WTC11 (cell line): Measurements from ENCODE around the gene SYCP2. TPM values are rescaled to one million over a fixed set of nuclear protein-coding genes. Genes with fewer than 3 reads are reported as not detected.

ENCODE experiments used
- ATAC-seq: fragments of 200-7000 bp; cut with Tn5 transposase; 2 replicates; pipeline ENCODE4 v1.10.0; 2021; ENCODE audit warnings: mild to moderate bottlenecking, moderate library complexity
- CTCF ChIA-PET: fragments of 300-600 bp; sonication (Branson Sonifier 250); formaldehyde crosslinking; loops from one replicate; lab custom pipeline; 2021; ENCODE audit warnings: antibody characterized with exemption; lab: Charles Lee
- POLR2A ChIA-PET: fragments of 350-600 bp; sonication (Branson Sonifier 250); formaldehyde crosslinking; loops from one replicate; lab custom pipeline; 2021; ENCODE audit warnings: antibody characterized with exemption; lab: Charles Lee
- DNase-seq: peaks from one replicate; pipeline ENCODE4 v3.0.0; 2021; ENCODE audit warnings: low spot score
- H3K27ac Mint-ChIP-seq: 2 replicates; pipeline ENCODE4 v1.8.0; 2021; ENCODE audit warnings: mixed read lengths
- H3K27me3 Mint-ChIP-seq: 2 replicates; pipeline ENCODE4 v1.8.0; 2021; ENCODE audit warnings: low read depth, mild to moderate bottlenecking, moderate library complexity, mixed read lengths
- H3K36me3 Mint-ChIP-seq: 2 replicates; pipeline ENCODE4 v1.8.0; 2021; ENCODE audit warnings: mixed read lengths
- H3K4me1 Mint-ChIP-seq: 2 replicates; pipeline ENCODE4 v1.8.0; 2022; ENCODE audit warnings: mixed read lengths
- H3K4me3 Mint-ChIP-seq: 2 replicates; pipeline ENCODE4 v1.8.0; 2021; ENCODE audit warnings: mild to moderate bottlenecking, moderate library complexity, mixed read lengths
- H3K9me3 Mint-ChIP-seq: 2 replicates; pipeline ENCODE4 v1.8.0; 2021; ENCODE audit warnings: mixed read lengths
- ATF2 ChIP-seq: sonication (generic); formaldehyde crosslinking; IDR thresholded peaks from 2 replicates; pipeline ENCODE4 v1.8.1; 2022; ENCODE audit warnings: low read depth, missing genetic modification reagents, borderline replicate concordance
- ATF6 ChIP-seq: sonication (generic); formaldehyde crosslinking; IDR thresholded peaks from 2 replicates; pipeline ENCODE4 v1.8.1; 2023; ENCODE audit warnings: mild to moderate bottlenecking, missing genetic modification reagents
- CREM ChIP-seq: sonication (generic); formaldehyde crosslinking; IDR thresholded peaks from 2 replicates; pipeline ENCODE4 v1.8.1; 2022; ENCODE audit warnings: mild to moderate bottlenecking, missing genetic modification reagents, moderate library complexity
- E2F4 ChIP-seq: sonication (generic); formaldehyde crosslinking; IDR thresholded peaks from 2 replicates; pipeline ENCODE4 v1.8.1; 2022; ENCODE audit warnings: low read depth, mild to moderate bottlenecking, moderate library complexity, missing genetic modification reagents, borderline replicate concordance
- ETV6 ChIP-seq: sonication (generic); formaldehyde crosslinking; IDR thresholded peaks from 2 replicates; pipeline ENCODE4 v1.8.1; 2022; ENCODE audit warnings: mild to moderate bottlenecking, missing genetic modification reagents
- GABPB1 ChIP-seq: sonication (generic); formaldehyde crosslinking; IDR thresholded peaks from 2 replicates; pipeline ENCODE4 v1.8.1; 2023; ENCODE audit warnings: mild to moderate bottlenecking, missing genetic modification reagents
- MAX ChIP-seq: sonication (generic); formaldehyde crosslinking; IDR thresholded peaks from 2 replicates; pipeline ENCODE4 v1.8.0; 2022; ENCODE audit warnings: mild to moderate bottlenecking, missing genetic modification reagents
- OVOL2 ChIP-seq: fragments of 250-450 bp; sonication (Bioruptor Pico); IDR thresholded peaks from 2 replicates; pipeline ENCODE4 v1.9.0; 2021; ENCODE audit warnings: mild to moderate bottlenecking, borderline replicate concordance
- SP1 ChIP-seq: sonication (generic); formaldehyde crosslinking; conservative IDR thresholded peaks from 2 replicates; pipeline ENCODE4 v1.8.1; 2022; ENCODE audit warnings: missing genetic modification reagents
- ZNF219 ChIP-seq: sonication (generic); formaldehyde crosslinking; IDR thresholded peaks from 2 replicates; pipeline ENCODE4 v1.8.0; 2023; ENCODE audit warnings: missing genetic modification reagents, mild to moderate bottlenecking, borderline replicate concordance
- ZNF423 ChIP-seq: fragments of 250-450 bp; sonication (Bioruptor Pico); IDR thresholded peaks from 2 replicates; pipeline ENCODE4 v2.1.2; 2022; ENCODE audit warnings: mild to moderate bottlenecking, moderate library complexity
- total RNA-seq: library from RNA; stranded (reverse); gene quantifications from 3 replicates; pipeline ENCODE4 v1.2.3, GENCODE V29; 2021
- TF ChIP-seq, protein P1 (sequence below): sonication (generic); formaldehyde crosslinking; IDR thresholded peaks from 2 replicates; pipeline ENCODE4 v1.8.1; 2023; ENCODE audit warnings: mild to moderate bottlenecking, missing genetic modification reagents, moderate library complexity
- TF ChIP-seq, protein P2 (sequence below): fragments of 250-450 bp; sonication (Bioruptor Pico); IDR thresholded peaks from 2 replicates; pipeline ENCODE4 v2.1.2; 2022; ENCODE audit warnings: mild to moderate bottlenecking, moderate library complexity

The SYCP2 gene
- total RNA-seq, 1 experiment from 2014 or later = 0.31 TPM

DNA sequence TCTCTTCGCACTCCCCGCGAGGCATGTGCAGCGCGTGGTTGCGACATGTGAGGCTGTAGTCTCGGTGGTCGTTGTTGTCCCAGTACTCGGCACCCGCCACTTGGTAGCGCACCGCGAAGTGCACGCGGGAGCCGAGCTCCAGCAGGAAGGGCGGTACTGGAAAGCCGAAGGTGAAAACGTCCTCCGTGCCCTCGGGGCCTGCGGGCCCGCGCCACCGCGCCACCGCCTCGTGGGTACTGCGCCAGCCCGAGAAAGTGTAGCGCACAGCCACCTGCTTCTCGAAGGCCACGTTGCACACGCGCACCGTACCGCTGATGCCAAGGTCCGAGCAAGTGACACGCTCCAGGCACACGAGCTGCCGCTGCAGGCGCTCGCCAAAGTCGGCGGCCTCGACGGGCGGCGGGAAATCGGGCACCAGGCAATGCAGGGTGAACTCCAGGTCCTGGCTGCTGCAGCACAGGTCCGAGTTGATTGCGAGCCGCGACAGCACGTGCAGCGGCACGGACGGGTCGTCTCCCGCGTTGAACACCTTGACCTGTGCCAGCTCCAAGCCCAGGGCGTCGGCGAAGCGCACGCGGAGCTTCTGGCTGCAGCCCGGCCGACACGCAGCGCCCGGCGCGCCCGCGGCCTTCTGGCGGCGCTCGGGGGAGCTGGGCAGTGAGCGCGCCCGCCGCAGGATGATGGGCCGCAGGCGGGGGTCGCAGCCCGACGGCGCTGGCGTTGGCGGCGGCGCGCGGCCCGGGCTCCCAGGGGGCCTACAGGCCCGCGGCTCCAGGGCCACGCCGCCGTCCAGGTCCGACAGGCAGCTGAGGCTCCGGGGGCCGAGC is 5.8 kb upstream of the SYCP2 start (continued):
- TF ChIP-seq ATF6 (0 out of 2 replicates have a peak, but pooled peaks have one; percentile 29), OVOL2 (CRISPR knock-in tag) (no peak), MAX (CRISPR knock-in tag) (peak; percentile 98), SP1 (CRISPR knock-in tag) (no peak), E2F4 (peak; percentile 71), ETV6 (CRISPR knock-in tag) (peak; percentile 89), CREM (CRISPR knock-in tag) (peak; percentile 49; the same call in 1 of the 2 replicates)
- TF ChIP-seq, all 79 proteins: peak for 39

GRCh38 chr20:59938696-59939051 is 5.2 kb upstream of the SYCP2 start:
- H3K27me3 Mint-ChIP-seq = peaks cover 50% of the 10 kb centered on the region
- no peak for ATAC-seq
- CTCF ChIA-PET = interaction anchor here (1.7 kb wide), 2 partner anchors 119 to 155 kb away, joined by 4 to 5 read pairs; no protein-coding TSS in a partner anchor
- TF ChIP-seq ZNF219 (CRISPR knock-in tag) (no peak), ZNF423 (CRISPR knock-in tag) (no peak), GABPB1 (CRISPR knock-in tag) (no peak)
- TF ChIP-seq, all 79 proteins: peak for 0
- DNase-seq = no peak
- no peak overlapping the region for H3K27ac Mint-ChIP-seq
- peaks cover 8% of the 10 kb centered on the region for H3K36me3 Mint-ChIP-seq
- POLR2A ChIA-PET = no interaction called here
- peaks cover 7% of the 10 kb centered on the region for H3K4me1 Mint-ChIP-seq
- H3K4me3 Mint-ChIP-seq = peak overlapping the region; percentile 54
- H3K9me3 Mint-ChIP-seq = peaks cover 7% of the 10 kb centered on the region

GRCh38 chr20:59938221-59938620 is 4.8 kb upstream of the SYCP2 start:
- H3K36me3 Mint-ChIP-seq = peaks cover 8% of the 10 kb centered on the region
- no peak overlapping the region for H3K27ac Mint-ChIP-seq
- no peak for ATAC-seq
- peak overlapping the region; percentile 54 for H3K4me3 Mint-ChIP-seq
- H3K27me3 Mint-ChIP-seq = peaks cover 50% of the 10 kb centered on the region
- H3K9me3 Mint-ChIP-seq = peaks cover 7% of the 10 kb centered on the region
- TF ChIP-seq ATF2 (CRISPR knock-in tag) (no peak), OVOL2 (CRISPR knock-in tag) (no peak), GABPB1 (CRISPR knock-in tag) (no peak)
- no peak for DNase-seq
- ChIA-PET CTCF (interaction anchor here (1.7 kb wide), 1 partner anchor 120 kb away, joined by 5 read pairs; no protein-coding TSS in a partner anchor), POLR2A (no interaction called here)
- H3K4me1 Mint-ChIP-seq = peaks cover 7% of the 10 kb centered on the region

DNA sequence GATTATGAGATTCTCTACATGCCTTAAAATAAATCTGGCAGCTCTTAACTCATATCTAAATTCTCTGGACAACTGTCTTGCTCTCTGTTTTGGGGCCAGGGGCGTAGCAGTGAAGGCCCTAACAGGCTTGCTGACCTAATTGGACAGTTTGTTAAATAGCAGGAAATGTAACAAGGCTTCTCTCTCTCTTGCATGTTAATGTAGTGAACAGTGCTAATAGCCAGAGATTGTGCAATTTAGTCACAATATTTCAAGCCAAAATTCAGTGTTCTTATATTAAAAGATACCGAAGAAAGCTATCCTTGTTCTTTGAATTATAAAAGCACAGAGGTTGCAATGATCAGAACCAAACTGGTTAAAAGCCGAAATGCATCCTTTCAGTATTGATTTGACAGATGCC is 3.7 kb upstream of the SYCP2 start:
- CTCF ChIA-PET = no interaction called here
- ATAC-seq = no peak
- peaks cover 8% of the 10 kb centered on the region for H3K36me3 Mint-ChIP-seq
- TF ChIP-seq, protein P1, sequence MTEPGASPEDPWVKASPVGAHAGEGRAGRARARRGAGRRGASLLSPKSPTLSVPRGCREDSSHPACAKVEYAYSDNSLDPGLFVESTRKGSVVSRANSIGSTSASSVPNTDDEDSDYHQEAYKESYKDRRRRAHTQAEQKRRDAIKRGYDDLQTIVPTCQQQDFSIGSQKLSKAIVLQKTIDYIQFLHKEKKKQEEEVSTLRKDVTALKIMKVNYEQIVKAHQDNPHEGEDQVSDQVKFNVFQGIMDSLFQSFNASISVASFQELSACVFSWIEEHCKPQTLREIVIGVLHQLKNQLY = no peak
- TF ChIP-seq, protein P2, sequence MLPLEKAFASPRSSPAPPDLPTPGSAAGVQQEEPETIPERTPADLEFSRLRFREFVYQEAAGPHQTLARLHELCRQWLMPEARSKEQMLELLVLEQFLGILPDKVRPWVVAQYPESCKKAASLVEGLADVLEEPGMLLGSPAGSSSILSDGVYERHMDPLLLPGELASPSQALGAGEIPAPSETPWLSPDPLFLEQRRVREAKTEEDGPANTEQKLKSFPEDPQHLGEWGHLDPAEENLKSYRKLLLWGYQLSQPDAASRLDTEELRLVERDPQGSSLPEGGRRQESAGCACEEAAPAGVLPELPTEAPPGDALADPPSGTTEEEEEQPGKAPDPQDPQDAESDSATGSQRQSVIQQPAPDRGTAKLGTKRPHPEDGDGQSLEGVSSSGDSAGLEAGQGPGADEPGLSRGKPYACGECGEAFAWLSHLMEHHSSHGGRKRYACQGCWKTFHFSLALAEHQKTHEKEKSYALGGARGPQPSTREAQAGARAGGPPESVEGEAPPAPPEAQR (CRISPR knock-in tag) = no peak
- TF ChIP-seq, all 79 proteins: peak for 0
- POLR2A ChIA-PET = no interaction called here
- peaks cover 7% of the 10 kb centered on the region for H3K4me1 Mint-ChIP-seq
- no peak for DNase-seq
- H3K27ac Mint-ChIP-seq = no peak overlapping the region
- peaks cover 7% of the 10 kb centered on the region for H3K9me3 Mint-ChIP-seq
- peaks cover 58% of the 10 kb centered on the region for H3K27me3 Mint-ChIP-seq
- no peak overlapping the region for H3K4me3 Mint-ChIP-seq
